Measurements from ENCODE around the gene GRHL3. TPM values are rescaled to one million over a fixed set of nuclear protein-coding genes. Genes with fewer than 3 reads are reported as not detected.

GRHL3 gene
- total and polyA plus RNA-seq, 2 experiments from 2014 or later: 2.7 to 6.9 TPM

- no peak for TF ChIP-seq EZH2 (IDR thresholded peaks at IDR 0.05; ENCODE audit: borderline replicate concordance)
- TF ChIP-seq EZH2phosphoT487 (IDR thresholded peaks at IDR 0.05; ENCODE audit: low read depth, severe bottlenecking, unreplicated experiment): no peak
- TF ChIP-seq CTCF (IDR thresholded peaks at IDR 0.05; ENCODE audit: poor library complexity): no peak
- H2AFZ ChIP-seq: no peak overlapping the region
Measured at GRCh38 chr1:24351247-24351646, 32.1 kb downstream of the GRHL3 start.

DNA sequence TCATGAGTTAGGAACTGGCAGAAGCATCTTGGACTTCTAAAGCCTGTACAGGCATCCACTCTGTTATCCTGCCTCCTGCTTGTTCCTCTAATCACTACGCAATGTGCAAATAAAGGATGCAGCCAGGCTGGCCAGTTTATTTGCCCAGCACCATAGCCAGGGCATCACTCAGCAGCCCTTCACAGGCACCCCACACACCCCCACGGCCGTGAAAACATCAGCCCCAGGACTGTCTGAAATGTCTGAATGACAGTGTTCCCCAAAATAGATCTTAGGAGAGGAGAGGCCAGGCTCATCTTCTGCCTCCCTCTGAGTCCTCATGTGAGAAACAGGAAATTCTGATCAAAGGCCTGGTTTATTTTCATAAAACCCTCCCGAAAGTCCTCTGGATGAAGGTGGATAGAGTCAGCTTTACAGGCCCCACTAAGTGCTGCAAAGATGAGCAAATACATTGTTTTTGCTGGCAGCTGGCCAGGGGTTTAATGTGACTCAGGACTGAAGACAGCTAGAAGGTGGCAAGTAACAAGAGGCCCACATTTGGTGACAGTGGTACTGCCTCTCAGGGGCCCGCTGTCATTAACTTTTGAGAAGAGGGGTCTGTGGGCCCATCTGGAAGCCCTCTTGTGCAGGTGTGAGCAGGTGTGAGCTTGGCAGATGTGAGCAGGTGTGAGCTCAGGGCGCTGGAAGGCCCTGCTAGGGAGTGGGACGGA, 32.9 kb downstream of the GRHL3 start:
- peaks cover 12% of the 10 kb centered on the region for H3K4me1 ChIP-seq (ENCODE audit: insufficient read depth)
- 72% methylated on average over 7 of the region's 7 CpGs for WGBS (ENCODE audit: low lambda C conversion rate, missing lambda C conversion rate)
- H3K79me2 ChIP-seq: no peaks in the 10 kb centered on the region
- peak; percentile 37 for DNase-seq (ENCODE audit: low spot score)
- no peak overlapping the region for H2AFZ ChIP-seq
- no peak overlapping the region for H3K4me3 ChIP-seq
- TF ChIP-seq EZH2phosphoT487 (IDR thresholded peaks at IDR 0.05; ENCODE audit: low read depth, severe bottlenecking, unreplicated experiment) (no peak), CTCF (IDR thresholded peaks at IDR 0.05; ENCODE audit: poor library complexity) (no peak), EZH2 (IDR thresholded peaks at IDR 0.05; ENCODE audit: borderline replicate concordance) (no peak)
- H3K27me3 ChIP-seq: no peaks in the 10 kb centered on the region
- no peaks in the 10 kb centered on the region for H4K20me1 ChIP-seq (ENCODE audit: insufficient read depth, poor library complexity, severe bottlenecking)
- H3K36me3 ChIP-seq (replicated peaks; ENCODE audit: insufficient read depth, low read depth): no peaks in the 10 kb centered on the region
- no peaks in the 10 kb centered on the region for H3K9me3 ChIP-seq (ENCODE audit: low read depth)
- H3K9me2 ChIP-seq (replicated peaks; ENCODE audit: insufficient read depth): no peaks in the 10 kb centered on the region
- no peak overlapping the region for H3K4me2 ChIP-seq
- no peak overlapping the region for H3K27ac ChIP-seq

More at GRCh38 chr1:24351247-24351646, 32.1 kb downstream of the GRHL3 start:
- H3K79me2 ChIP-seq: no peaks in the 10 kb centered on the region
- H4K20me1 ChIP-seq (ENCODE audit: insufficient read depth, poor library complexity, severe bottlenecking): no peaks in the 10 kb centered on the region
- no peak overlapping the region for H3K27ac ChIP-seq
- no peak for DNase-seq (ENCODE audit: low spot score)
- H3K27me3 ChIP-seq: no peaks in the 10 kb centered on the region
- peaks cover 14% of the 10 kb centered on the region for H3K4me1 ChIP-seq (ENCODE audit: insufficient read depth)
- no peaks in the 10 kb centered on the region for H3K9me3 ChIP-seq (ENCODE audit: low read depth)
- no peaks in the 10 kb centered on the region for H3K9me2 ChIP-seq (replicated peaks; ENCODE audit: insufficient read depth)
- no peak overlapping the region for H3K4me3 ChIP-seq
- H3K36me3 ChIP-seq (replicated peaks; ENCODE audit: insufficient read depth, low read depth): no peaks in the 10 kb centered on the region
- 86% methylated on average over 4 of the region's 4 CpGs for WGBS (ENCODE audit: low lambda C conversion rate, missing lambda C conversion rate)
- H3K4me2 ChIP-seq: no peak overlapping the region

DNA sequence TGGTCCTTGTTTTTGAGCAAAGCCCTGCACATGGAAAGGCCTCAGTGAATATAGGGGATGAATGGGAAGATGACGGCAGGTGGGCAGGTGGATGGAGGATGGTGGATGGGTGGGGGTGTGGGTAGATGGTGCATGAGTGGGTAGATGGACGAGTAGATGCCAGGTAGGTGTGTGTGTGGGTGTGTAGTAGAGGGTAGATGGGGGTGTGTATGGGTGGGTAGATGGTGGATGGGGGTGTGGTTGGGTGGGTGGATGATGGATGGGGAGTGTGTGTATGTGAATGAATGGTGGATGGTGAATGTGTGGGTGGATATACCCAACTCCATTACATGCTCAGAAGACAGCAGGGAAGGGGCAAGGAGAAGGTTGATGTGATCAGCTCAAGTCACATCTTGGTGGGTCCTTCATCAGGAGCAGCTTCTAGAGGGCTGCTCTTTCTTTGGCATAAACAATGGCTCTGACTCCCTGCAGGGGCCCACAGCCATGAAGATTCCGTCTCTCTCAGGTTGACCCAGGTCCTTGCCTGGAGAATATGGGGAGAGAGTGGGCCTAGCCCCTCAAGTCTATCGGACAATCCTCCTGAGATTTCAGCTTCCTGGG, 34.2 kb downstream of the GRHL3 start:
- WGBS (ENCODE audit: low lambda C conversion rate, missing lambda C conversion rate): 98% methylated on average over 4 of the region's 4 CpGs
- H3K9me2 ChIP-seq (replicated peaks; ENCODE audit: insufficient read depth): no peaks in the 10 kb centered on the region
- DNase-seq (ENCODE audit: low spot score): no peak

More for the DNA sequence above, 34.2 kb downstream of the GRHL3 start:
- Histone ChIP-seq H3K79me2 (no peaks in the 10 kb centered on the region), H3K9me3 (ENCODE audit: low read depth) (no peaks in the 10 kb centered on the region), H3K4me3 (no peak overlapping the region), H3K4me1 (ENCODE audit: insufficient read depth) (no peaks in the 10 kb centered on the region), H3K4me2 (no peak overlapping the region), H3K27ac (no peak overlapping the region), H3K36me3 (replicated peaks; ENCODE audit: insufficient read depth, low read depth) (no peaks in the 10 kb centered on the region), H3K27me3 (no peaks in the 10 kb centered on the region), H4K20me1 (ENCODE audit: insufficient read depth, poor library complexity, severe bottlenecking) (no peaks in the 10 kb centered on the region), H2AFZ (no peak overlapping the region)
- no peak for TF ChIP-seq EZH2phosphoT487 (IDR thresholded peaks at IDR 0.05; ENCODE audit: low read depth, severe bottlenecking, unreplicated experiment)
- TF ChIP-seq EZH2 (IDR thresholded peaks at IDR 0.05; ENCODE audit: borderline replicate concordance): no peak
- TF ChIP-seq CTCF (IDR thresholded peaks at IDR 0.05; ENCODE audit: poor library complexity): no peak

All from hepatocyte (in vitro differentiated cells).